Osteoblast (primary cell): Measurements from ENCODE around the gene RAD51B. TPM values are rescaled to one million over a fixed set of nuclear protein-coding genes. Genes with fewer than 3 reads are reported as not detected.
A peak's percentile ranks its signal among the peaks of the same experiment; 100 is the strongest.

Experiments
- DNase-seq: peaks from one replicate; pipeline ENCODE4 v3.0.0; 2011; ENCODE audit warnings: low spot score, mixed read lengths; ENCODE audit not compliant: insufficient read length; ENCODE audit errors: missing footprints
- H2AFZ ChIP-seq: 2 replicates; pipeline ENCODE4 v1.6.0; 2011; ENCODE audit warnings: mild to moderate bottlenecking, low read length
- H3K27ac ChIP-seq: 2 replicates; pipeline ENCODE4 v1.5.1; 2011; ENCODE audit warnings: mild to moderate bottlenecking, low read depth, low read length, moderate library complexity
- H3K27me3 ChIP-seq: 2 replicates; pipeline ENCODE4 v1.6.0; 2012; ENCODE audit warnings: mild to moderate bottlenecking, control low read depth, inconsistent platforms, low read length, moderate library complexity; ENCODE audit not compliant: insufficient read depth
- H3K36me3 ChIP-seq: 2 replicates; pipeline ENCODE4 v1.5.1; 2011; ENCODE audit warnings: mild to moderate bottlenecking, low read length, control low read depth, moderate library complexity; ENCODE audit not compliant: insufficient read depth
- H3K4me1 ChIP-seq: 2 replicates; pipeline ENCODE4 v1.5.1; 2011; ENCODE audit warnings: mild to moderate bottlenecking, low read length, control low read depth, moderate library complexity; ENCODE audit not compliant: insufficient read depth
- H3K4me2 ChIP-seq: 2 replicates; pipeline ENCODE4 v1.6.0; 2011; ENCODE audit warnings: mild to moderate bottlenecking, low read length; ENCODE audit not compliant: insufficient read depth
- H3K4me3 ChIP-seq: fragments of 200-600 bp; sonication (generic); 3 replicates; pipeline ENCODE4 v1.5.1; 2012; ENCODE audit warnings: mild to moderate bottlenecking, low read length, inconsistent platforms; ENCODE audit not compliant: insufficient read depth
- H3K79me2 ChIP-seq: 2 replicates; pipeline ENCODE4 v1.6.0; 2012; ENCODE audit warnings: mild to moderate bottlenecking, low read length, control low read depth, inconsistent platforms; ENCODE audit not compliant: insufficient read depth
- H3K9me3 ChIP-seq: 2 replicates; pipeline ENCODE4 v1.5.1; 2011; ENCODE audit warnings: low read depth, low read length, control low read depth
- H4K20me1 ChIP-seq: 2 replicates; pipeline ENCODE4 v1.6.0; 2012; ENCODE audit warnings: mild to moderate bottlenecking, low read length, control low read depth; ENCODE audit not compliant: insufficient read depth
- total RNA-seq: library from RNA; depleted of rRNA; stranded (reverse); fragments of >200 nt; gene quantifications from 2 replicates; pipeline ENCODE4 v1.2.3, GENCODE V29; 2012
- TF ChIP-seq, protein P1 (sequence below): IDR thresholded peaks from 2 replicates; pipeline ENCODE4 v1.5.1; 2011; ENCODE audit warnings: mild to moderate bottlenecking, low read depth, low read length, moderate library complexity; ENCODE audit errors: extremely low read depth

RAD51B gene
- total RNA-seq, 1 donor: 13.8 TPM

DNA sequence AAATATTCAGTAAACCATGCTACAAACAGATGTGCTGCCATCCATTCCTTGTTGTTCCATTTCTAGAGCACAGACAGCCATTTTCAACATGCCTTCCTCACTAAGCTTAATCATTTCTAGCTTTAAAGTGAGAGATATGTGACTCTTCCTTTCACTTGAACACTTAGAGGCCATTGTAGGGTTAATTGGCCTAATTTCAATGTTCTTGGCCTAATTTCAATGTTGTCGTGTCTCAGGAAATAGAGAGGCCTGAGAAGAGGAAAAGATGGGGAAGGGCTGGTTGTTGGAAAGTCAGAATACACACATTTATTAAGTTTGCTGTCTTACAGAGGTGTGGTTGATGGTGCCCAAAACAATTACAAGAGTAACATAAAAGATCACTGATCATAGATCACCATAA, 538.2 kb downstream of the RAD51B start:
- DNase-seq: no peak
- TF ChIP-seq, protein P1, sequence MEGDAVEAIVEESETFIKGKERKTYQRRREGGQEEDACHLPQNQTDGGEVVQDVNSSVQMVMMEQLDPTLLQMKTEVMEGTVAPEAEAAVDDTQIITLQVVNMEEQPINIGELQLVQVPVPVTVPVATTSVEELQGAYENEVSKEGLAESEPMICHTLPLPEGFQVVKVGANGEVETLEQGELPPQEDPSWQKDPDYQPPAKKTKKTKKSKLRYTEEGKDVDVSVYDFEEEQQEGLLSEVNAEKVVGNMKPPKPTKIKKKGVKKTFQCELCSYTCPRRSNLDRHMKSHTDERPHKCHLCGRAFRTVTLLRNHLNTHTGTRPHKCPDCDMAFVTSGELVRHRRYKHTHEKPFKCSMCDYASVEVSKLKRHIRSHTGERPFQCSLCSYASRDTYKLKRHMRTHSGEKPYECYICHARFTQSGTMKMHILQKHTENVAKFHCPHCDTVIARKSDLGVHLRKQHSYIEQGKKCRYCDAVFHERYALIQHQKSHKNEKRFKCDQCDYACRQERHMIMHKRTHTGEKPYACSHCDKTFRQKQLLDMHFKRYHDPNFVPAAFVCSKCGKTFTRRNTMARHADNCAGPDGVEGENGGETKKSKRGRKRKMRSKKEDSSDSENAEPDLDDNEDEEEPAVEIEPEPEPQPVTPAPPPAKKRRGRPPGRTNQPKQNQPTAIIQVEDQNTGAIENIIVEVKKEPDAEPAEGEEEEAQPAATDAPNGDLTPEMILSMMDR: no peak
- H3K36me3 ChIP-seq: no peaks in the 10 kb centered on the region
- no peaks in the 10 kb centered on the region for H3K79me2 ChIP-seq
- no peaks in the 10 kb centered on the region for H3K27me3 ChIP-seq
- no peaks in the 10 kb centered on the region for H3K9me3 ChIP-seq
- H2AFZ ChIP-seq: no peak overlapping the region
- H4K20me1 ChIP-seq: no peaks in the 10 kb centered on the region
- no peak overlapping the region for H3K4me2 ChIP-seq
- H3K4me1 ChIP-seq: peaks cover 15% of the 10 kb centered on the region
- H3K4me3 ChIP-seq: no peak overlapping the region
- H3K27ac ChIP-seq: no peak overlapping the region

DNA sequence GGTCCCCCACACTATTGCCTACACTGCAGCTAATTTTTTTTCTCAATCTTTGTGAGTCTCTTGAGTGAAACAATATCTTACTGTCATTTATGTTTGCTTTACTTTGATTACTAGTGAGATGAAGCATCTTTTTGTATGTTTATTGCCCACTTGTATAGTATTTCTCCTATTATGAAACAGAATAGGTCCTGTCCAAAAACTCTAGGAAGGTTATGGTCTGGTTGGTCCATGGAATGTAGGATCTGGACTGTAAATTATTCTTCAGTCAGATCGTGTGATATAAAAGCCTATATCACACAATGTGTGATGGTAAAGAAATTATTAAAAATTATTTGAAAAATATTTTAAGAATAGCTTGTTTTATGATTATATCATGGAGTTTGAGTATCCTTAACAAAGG, 538.9 kb downstream of the RAD51B start:
- Histone ChIP-seq H3K79me2 (no peaks in the 10 kb centered on the region), H4K20me1 (no peaks in the 10 kb centered on the region), H3K4me3 (no peak overlapping the region), H2AFZ (no peak overlapping the region), H3K36me3 (no peaks in the 10 kb centered on the region), H3K27me3 (no peaks in the 10 kb centered on the region), H3K4me2 (no peak overlapping the region), H3K4me1 (peaks cover 15% of the 10 kb centered on the region), H3K9me3 (no peaks in the 10 kb centered on the region), H3K27ac (no peak overlapping the region)
- TF ChIP-seq, protein P1: no peak
- no peak for DNase-seq

DNA sequence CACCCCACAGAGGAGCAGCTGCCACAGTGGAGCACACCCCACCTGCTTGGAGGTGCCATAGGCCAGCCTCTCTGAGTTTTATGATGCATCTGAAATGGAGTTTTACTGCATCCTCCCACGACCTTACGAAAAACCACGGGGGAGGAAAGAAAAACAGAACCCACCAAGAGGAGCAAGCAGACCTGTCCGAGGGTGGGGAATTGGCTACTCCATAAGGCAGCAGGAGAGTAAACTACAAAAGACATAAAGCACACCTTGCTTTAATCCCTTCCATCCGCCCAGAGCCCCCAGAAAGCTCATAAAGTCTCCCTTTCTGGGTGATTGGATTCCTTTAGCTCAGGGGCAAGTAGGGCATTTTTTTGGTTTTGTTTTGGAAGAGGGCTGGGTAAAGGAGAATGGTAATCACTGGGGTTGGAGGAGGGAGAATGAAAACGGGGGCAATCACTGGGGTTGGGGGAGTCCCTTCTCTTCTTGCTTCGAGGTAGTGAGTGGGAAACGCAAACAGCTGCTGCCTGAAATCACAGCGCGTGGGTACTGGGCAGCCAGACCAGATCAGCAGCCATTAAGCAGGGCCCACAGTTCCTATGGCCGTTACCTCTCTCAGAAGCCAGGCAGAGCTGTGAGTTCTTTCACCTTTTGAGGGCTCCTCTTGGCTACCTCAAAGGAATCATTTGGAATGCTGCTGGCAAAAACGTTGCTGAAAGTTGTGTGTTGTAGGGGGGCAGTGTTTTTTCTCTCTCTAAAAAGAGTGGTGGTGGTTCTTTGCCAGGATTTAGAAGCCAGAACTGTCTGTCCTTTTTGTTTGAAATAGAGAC, 539.6 kb downstream of the RAD51B start:
- TF ChIP-seq, protein P1: no peak
- Histone ChIP-seq H4K20me1 (no peaks in the 10 kb centered on the region), H2AFZ (peak overlapping the region; percentile 49), H3K79me2 (no peaks in the 10 kb centered on the region), H3K27me3 (no peaks in the 10 kb centered on the region), H3K9me3 (no peaks in the 10 kb centered on the region), H3K27ac (no peak overlapping the region), H3K36me3 (no peaks in the 10 kb centered on the region), H3K4me2 (no peak overlapping the region), H3K4me1 (peaks cover 18% of the 10 kb centered on the region), H3K4me3 (no peak overlapping the region)
- no peak for DNase-seq

DNA sequence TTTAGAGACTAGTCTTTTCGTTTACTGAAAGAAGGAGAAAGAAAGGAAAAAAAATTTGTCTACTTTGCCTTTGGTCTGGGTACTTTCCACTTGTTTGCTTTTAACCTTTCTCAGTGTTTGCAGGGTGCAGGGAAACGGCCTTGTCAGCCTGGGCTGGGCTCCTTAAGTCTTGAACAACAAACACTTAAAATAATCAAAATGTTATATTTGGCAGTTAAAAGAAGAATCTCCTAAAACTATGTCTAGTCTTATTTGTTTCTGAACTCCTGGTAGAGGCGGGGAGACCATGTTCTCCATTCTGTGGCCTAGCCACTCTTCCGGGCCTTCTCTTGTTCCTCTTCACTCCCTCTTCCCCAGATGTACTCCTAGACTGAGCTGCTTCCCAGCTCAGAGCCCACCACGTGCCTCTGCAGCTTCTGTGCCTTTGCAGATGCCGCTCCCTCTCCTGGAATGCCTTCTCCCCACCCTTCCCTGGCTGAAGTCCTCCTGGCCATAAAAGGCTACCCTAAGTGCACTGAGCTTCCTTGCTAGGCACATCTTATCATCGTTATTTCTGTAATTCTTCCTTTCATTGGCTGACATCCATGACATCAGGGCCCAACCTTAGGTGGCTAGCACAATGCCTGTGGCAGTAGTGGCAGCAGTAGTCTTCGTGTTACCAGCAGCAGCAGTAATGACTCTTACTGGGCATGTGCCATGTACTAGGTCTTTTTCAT, 540.4 kb downstream of the RAD51B start:
- no peaks in the 10 kb centered on the region for H3K9me3 ChIP-seq
- H3K36me3 ChIP-seq: no peaks in the 10 kb centered on the region
- no peak overlapping the region for H3K4me2 ChIP-seq
- no peaks in the 10 kb centered on the region for H4K20me1 ChIP-seq
- TF ChIP-seq, protein P1: no peak
- peak overlapping the region; percentile 68 for H3K27ac ChIP-seq
- peak overlapping the region; percentile 61 for H2AFZ ChIP-seq
- no peaks in the 10 kb centered on the region for H3K79me2 ChIP-seq
- peaks cover 25% of the 10 kb centered on the region for H3K4me1 ChIP-seq
- H3K4me3 ChIP-seq: no peak overlapping the region
- DNase-seq: no peak
- no peaks in the 10 kb centered on the region for H3K27me3 ChIP-seq
